Vagina (tissue), 2 donors: ENCODE data around the gene TOX2.

Source experiments
- POLR2A ChIP-seq, 2 donors: fragments of 450-650 bp; IDR thresholded peaks; one replicate each; pipeline ENCODE4 v1.6.1; 2017; ENCODE audit warnings: antibody characterized with exemption in 2 of 2, mild to moderate bottlenecking in 2 of 2, moderate library complexity in 2 of 2
- TF ChIP-seq, protein P1 (sequence below), 3 experiments: fragments of 450-650 bp in 2 of 3; fragments of 200-600 bp in 1 of 3; sonication (generic) in 1 of 3; IDR thresholded peaks; one replicate each; pipeline ENCODE4 v1.5.1; 2017 to 2019; ENCODE audit warnings: antibody characterized with exemption in 3 of 3, mild to moderate bottlenecking in 2 of 3, moderate library complexity in 2 of 3

- TF ChIP-seq, protein P1, sequence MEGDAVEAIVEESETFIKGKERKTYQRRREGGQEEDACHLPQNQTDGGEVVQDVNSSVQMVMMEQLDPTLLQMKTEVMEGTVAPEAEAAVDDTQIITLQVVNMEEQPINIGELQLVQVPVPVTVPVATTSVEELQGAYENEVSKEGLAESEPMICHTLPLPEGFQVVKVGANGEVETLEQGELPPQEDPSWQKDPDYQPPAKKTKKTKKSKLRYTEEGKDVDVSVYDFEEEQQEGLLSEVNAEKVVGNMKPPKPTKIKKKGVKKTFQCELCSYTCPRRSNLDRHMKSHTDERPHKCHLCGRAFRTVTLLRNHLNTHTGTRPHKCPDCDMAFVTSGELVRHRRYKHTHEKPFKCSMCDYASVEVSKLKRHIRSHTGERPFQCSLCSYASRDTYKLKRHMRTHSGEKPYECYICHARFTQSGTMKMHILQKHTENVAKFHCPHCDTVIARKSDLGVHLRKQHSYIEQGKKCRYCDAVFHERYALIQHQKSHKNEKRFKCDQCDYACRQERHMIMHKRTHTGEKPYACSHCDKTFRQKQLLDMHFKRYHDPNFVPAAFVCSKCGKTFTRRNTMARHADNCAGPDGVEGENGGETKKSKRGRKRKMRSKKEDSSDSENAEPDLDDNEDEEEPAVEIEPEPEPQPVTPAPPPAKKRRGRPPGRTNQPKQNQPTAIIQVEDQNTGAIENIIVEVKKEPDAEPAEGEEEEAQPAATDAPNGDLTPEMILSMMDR (IDR thresholded peaks at IDR 0.05), result no peak
- TF ChIP-seq POLR2A (IDR thresholded peaks at IDR 0.05), result no peak
These were observed 157.0 kb downstream of the TOX2 start for GRCh38 chr20:44071526-44072111.
